Esophagus squamous epithelium (tissue), 4 donors: ENCODE data around the gene NHERF1.

Source experiments
- POLR2A ChIP-seq, 4 donors: fragments of 450-650 bp; IDR thresholded peaks; one replicate each; pipeline ENCODE4 v1.6.1; 2017; ENCODE audit warnings: antibody characterized with exemption in 4 of 4, mild to moderate bottlenecking in 4 of 4, moderate library complexity in 3 of 4
- TF ChIP-seq, protein P1 (sequence below), 6 experiments: fragments of 450-650 bp in 4 of 6; fragments of 200-600 bp in 2 of 6; sonication (generic) in 2 of 6; IDR thresholded peaks; one replicate each; pipeline ENCODE4 v1.5.1; 2016 to 2019; ENCODE audit warnings: antibody characterized with exemption in 6 of 6, mild to moderate bottlenecking in 4 of 6, moderate library complexity in 4 of 6

DNA sequence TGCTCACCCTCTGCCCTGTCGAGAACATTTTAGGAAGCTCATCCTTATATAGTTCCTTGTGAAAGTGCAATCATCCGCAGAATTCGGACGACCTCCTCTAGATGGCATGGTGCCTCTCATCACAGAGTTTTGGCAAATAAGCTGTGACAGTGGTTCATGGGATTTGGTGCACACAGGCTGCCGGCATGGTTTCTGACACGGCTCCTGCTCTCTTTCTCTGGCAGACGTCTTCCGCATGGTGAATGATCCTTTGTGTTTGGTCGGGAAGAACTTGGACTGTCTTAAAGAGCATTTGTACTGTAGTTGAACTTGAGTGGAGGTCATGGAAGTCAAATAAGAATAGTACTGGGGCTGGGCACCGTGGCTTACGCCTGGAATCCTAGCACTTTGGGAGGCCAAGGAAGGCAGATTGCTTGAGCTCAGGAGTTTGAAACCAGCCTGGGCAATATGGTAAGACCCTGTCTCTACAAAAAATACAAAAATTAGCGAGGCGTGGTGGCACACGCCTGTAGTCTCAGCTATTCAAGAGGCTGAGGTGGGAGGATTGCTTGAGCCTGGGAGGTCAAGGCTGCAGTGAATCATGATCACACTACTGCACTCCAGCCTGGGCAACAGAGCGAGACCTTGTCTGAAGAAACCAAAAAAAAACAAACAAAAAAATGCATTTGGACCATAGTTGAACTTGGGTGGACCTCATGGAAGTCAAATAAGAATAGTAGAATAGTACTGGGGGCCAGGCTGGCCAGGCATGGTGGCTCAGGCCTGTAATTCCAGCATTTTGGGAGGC is 62.5 kb downstream of the NHERF1 start:
- no peak for TF ChIP-seq POLR2A (IDR thresholded peaks at IDR 0.05)
- TF ChIP-seq, protein P1, sequence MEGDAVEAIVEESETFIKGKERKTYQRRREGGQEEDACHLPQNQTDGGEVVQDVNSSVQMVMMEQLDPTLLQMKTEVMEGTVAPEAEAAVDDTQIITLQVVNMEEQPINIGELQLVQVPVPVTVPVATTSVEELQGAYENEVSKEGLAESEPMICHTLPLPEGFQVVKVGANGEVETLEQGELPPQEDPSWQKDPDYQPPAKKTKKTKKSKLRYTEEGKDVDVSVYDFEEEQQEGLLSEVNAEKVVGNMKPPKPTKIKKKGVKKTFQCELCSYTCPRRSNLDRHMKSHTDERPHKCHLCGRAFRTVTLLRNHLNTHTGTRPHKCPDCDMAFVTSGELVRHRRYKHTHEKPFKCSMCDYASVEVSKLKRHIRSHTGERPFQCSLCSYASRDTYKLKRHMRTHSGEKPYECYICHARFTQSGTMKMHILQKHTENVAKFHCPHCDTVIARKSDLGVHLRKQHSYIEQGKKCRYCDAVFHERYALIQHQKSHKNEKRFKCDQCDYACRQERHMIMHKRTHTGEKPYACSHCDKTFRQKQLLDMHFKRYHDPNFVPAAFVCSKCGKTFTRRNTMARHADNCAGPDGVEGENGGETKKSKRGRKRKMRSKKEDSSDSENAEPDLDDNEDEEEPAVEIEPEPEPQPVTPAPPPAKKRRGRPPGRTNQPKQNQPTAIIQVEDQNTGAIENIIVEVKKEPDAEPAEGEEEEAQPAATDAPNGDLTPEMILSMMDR (IDR thresholded peaks at IDR 0.05): no peak
